ENCODE data around the gene CCDC12.

The CCDC12 gene

DNA sequence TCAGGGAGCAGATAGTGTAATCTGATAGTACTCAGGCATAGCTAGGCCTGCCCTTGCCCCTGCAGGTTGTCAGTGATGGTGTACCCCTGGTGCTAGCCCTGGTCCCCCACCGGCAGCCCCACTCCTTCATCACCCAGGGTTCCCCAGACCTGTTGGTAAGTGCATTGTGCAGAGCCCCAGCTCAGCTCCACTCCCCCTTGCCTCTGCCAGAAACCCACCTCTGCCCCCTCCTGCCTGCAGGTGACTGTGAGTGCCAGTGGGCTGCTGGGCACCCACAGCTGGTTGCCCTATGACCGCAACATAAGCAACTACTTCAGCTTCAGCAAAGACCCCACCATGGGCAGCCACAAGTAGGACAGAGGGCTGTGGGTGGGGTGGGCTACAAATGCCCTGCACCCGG, 30.5 kb upstream of the CCDC12 start:
- no peak for DNase-seq

- no peak for DNase-seq
These were observed 29.7 kb upstream of the CCDC12 start for GRCh38 chr3:47006145-47006651.

GRCh38 chr3:47005212-47006144, 28.9 kb upstream of the CCDC12 start:
- DNase-seq, result no peak

DNA sequence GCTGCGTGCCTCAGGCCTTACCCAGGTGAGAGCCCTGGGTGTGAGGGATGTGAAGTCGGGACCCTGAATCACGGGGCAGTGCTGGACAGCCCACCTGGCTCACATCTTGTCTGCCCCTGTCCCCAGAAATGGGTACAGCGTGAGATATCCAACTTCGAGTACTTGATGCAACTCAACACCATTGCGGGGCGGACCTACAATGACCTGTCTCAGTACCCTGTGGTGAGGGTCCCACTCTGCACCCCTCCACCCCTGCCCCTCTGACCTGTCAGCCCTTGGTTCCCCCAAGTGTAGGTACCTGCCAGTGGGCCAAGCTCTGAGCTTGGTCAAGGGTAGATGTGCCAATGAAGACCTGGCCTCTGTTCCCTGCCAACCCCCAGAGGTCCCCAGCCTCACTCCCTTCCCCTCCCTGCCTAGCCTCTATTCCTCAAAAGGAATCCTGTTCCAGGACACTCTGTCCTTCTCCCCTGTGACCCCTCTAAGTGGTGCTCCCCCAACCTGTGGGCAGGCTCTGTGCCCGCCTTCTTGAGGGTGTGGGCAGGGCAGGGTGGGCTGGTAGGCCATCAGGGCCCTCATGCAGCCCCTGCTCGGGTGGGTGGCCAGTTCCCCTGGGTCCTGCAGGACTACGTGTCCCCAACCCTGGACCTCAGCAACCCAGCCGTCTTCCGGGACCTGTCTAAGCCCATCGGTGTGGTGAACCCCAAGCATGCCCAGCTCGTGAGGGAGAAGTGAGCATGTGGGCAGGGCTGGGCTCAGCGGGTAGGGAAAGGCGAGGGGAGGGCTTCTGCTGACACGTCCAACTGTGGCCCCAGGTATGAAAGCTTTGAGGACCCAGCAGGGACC, 28.0 kb upstream of the CCDC12 start:
- no peak for DNase-seq

DNA sequence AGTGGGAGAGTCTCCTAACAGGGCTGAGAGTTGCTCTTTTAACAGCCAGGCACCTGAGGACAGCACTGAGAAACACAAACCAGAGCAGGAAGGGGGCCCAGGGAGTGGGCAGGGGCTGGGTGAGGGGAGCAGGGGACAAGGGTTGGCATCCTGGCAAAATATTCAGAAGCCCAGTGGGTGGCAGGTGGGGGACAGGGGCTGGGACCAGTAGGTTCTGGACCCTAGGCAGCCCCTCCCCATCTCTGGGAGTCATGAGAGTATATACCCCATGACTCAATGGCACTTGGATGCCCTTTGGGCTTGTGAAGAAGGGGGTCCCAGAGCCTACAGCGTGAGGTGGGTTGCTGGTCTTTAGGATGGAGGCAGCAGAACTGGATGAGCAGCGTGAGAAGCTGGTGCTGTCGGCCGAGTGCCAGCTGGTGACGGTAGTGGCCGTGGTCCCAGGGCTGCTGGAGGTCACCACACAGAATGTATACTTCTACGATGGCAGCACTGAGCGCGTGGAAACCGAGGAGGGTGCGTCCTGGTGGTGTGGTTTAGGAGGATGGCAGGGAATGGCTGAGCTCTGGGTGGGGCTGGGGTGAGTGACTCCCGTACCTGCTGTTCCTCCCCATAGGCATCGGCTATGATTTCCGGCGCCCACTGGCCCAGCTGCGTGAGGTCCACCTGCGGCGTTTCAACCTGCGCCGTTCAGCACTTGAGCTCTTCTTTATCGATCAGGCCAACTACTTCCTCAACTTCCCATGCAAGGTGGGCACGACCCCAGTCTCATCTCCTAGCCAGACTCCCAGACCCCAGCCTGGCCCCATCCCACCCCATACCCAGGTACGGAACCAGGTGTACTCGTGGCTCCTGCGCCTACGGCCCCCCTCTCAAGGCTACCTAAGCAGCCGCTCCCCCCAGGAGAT, 27.2 kb upstream of the CCDC12 start:
- DNase-seq, result no peak

DNA sequence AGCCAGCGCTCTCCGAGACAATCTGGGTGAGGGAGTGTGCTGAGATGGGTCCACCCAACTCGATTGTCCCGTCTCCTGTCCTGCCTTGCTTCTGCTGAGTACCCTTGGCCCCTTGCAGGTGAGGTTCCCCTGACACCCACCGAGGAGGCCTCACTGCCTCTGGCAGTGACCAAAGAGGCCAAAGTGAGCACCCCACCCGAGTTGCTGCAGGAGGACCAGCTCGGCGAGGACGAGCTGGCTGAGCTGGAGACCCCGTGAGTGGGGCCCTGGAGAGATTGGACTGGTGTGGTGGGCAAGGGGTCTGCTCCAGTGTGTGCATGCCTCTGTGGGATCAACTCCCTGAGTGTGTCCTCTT, 26.5 kb upstream of the CCDC12 start:
- DNase-seq, result no peak

GRCh38 chr3:47002171-47003055, 25.9 kb upstream of the CCDC12 start:
- DNase-seq, result no peak

GRCh38 chr3:47001731-47002170, 25.2 kb upstream of the CCDC12 start:
- DNase-seq, result no peak

GRCh38 chr3:47000922-47001730, 24.6 kb upstream of the CCDC12 start:
- no peak for DNase-seq

GRCh38 chr3:47000198-47000815, 23.8 kb upstream of the CCDC12 start:
- DNase-seq, result no peak

DNA sequence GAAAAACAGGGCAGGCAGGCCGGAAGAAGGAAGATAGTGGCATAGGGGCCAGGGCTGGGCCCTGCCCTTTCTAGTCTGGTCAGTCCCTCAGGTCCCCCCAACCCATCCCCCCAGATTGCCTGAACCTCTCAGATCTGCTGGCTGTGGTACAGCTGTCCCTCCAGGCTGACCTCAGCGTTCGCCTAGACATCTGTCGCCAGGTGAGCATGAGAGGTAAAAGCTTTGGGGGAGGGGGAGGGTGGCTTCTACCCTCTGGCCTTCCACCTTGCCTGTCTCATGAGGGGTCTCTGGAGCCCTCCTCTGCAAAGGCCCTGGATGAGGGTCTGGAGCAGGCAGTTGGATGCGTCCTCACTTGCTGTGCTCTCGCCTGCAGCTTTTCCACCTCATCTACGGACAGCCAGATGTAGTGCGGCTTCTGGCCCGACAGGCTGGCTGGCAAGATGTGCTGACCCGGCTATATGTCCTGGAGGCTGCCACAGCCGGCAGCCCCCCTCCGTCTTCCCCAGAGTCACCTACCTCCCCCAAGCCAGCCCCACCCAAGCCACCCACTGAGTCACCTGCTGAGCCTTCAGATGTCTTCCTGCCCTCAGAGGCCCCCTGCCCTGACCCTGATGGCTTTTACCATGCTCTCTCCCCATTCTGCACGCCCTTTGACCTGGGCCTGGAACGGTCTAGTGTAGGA, 23.1 kb upstream of the CCDC12 start:
- DNase-seq, result no peak

- DNase-seq, result no peak
These were observed 22.4 kb upstream of the CCDC12 start for GRCh38 chr3:46998852-46999515.

DNA sequence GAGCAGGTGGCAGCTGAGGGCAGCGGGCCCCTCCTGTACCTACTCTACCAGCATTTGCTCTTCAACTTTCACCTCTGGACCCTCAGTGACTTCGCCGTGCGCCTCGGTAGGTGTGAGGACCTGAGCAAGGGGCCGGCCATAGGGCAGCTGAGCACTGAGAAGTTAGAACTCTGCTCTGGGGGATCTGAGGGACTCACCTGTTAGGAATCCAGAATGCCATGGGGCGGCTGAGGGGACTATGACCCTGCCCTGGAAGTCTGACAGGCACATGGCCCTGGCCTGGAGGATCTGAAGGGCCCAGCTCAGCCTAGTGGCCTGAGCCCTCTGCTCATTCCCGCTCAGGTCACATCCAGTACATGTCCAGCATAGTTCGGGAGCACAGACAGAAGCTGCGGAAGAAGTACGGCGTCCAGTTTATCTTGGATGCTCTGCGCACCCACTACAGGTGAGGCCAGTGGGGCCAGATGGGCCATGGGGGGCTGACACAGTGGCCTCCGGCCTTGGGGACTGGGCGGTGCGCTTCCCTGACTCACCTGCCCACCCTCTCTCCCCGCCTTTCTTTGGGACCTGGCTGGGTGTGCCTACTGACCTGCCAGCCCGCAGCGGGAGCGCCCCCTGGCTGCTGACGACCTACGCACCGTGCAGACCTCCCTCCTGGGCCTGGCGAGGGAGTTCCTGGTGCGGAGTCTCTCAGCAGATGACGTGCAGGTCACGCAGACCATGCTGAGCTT, 21.7 kb upstream of the CCDC12 start:
- DNase-seq, result no peak

DNA sequence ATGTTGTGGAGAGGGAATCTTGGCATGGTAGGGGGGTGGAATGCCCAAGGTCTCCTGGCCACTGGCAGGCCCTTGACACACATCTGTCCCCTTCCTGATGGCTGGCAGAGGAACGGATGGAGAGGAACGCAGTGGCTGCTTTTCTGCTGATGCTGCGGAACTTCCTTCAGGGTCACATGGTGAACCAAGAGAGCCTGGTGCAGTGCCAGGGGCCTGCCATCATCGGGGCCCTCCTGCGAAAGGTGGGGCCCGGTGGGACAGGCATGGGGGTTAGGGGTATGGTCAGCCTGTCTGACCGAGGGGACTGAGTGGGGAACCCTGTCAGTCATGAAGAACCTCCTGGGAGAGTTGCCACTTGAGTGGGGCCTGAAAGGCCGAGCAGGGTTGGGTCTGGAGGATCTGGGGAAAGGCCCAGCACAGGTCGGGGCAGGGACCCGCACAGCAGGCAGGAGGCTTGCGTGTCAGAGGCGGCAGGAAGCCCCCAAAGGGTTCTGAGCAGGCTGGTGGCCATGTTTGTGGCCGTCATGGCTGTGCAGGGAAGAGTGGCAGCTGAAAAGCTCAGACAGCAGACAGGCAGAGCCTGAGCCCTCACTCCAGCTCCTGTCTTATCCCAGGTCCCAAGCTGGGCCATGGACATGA, 21.0 kb upstream of the CCDC12 start:
- DNase-seq, result no peak

DNA sequence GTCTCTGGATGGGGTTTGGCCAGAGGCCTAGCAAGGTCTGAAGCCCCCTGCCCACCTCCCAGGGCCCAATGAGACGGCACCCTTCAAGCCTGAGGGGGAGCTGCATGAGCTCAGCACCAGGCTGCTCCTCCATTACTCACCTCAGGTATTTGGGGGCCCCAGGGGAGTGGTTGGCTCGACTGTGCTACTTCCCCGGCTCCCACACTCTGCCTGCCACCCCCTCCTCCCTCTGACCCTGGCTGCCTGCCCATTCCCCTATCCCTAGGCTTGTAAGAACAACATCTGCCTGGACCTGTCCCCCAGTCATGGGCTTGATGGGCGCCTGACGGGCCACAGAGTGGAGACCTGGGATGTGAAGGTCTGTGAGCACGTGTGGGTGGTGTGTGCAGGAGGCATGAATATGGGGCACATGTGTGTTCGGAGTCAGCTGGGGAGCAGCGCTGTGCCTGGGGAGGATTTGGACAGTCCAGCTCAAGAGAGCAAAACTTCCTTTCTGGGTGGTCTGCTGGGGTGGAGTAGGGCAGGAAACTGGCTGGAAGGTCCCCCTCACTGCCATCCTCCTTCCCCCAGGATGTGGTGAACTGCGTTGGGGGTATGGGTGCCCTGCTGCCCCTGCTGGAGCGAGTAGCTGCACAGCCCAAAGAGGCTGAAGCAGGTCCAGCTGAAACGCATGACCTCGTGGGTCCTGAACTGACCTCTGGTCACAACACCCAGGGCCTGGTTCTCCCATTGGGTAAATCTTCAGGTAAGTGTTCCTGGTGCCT, 20.3 kb upstream of the CCDC12 start:
- no peak for DNase-seq

DNA sequence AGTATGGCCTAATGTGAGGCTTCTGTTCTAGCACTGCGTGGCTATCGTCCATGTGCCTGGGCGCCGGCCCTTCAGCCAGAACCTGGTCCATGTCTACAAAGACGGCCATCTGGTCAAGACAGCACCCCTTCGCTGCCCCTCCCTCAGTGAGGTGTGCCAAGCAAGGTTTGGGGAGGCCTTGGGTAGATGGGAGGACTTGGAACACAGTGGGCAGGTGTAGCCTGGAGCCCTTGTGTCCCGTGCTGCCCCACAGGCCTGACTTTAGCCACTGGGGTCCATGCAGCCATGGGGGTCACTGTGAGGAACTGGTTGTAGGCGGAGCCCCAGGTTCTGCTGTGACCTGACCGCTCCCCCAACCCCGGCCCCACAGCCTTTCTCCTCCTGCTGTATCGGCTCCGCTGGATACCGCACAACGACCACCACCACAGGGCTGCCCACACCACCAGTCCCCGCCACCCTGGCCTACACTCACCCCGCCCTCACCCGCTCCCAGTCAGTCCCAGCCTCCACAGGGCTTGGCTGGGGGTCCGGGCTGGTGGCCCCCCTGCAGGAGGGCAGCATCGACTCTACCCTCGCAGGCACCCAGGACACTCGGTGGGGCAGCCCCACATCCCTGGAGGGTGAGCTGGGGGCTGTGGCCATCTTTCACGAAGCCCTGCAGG, 19.5 kb upstream of the CCDC12 start:
- no peak for DNase-seq
